Pancreas (tissue), 10 donors: ENCODE data around the gene ARID4B. TPM values are rescaled to one million over a fixed set of nuclear protein-coding genes. Genes with fewer than 3 reads are reported as not detected.

Experiments
- ATAC-seq, 4 donors: fragments of 200-7000 bp; cut with Tn5 transposase; one replicate each; pipeline versions ENCODE4 v1.8.0 to v1.9.1; 2020; ENCODE audit warnings: mild to moderate bottlenecking in 4 of 4, moderate library complexity in 4 of 4
- DNase-seq, 6 donors: peaks; one replicate each; pipeline ENCODE4 v3.0.0-alpha.2; 2020
- FAIRE-seq: peaks from 2 replicates; lab custom pipeline; 2012; peaks lifted over from hg19 to GRCh38; lab: Jason Lieb, UNC
- H3K27ac ChIP-seq, 4 donors: fragments of 200-600 bp; sonication (generic); 1 replicate in 3 of 4; 2 replicates in 1 of 4; pipeline versions ENCODE4 v1.5.0 to v1.8.0; 2020
- H3K27me3 ChIP-seq, 4 donors: fragments of 200-600 bp; one replicate each; pipeline ENCODE4 v1.8.0; 2021
- H3K36me3 ChIP-seq, 3 donors: fragments of 200-600 bp; sonication (generic) in 1 of 3; one replicate each; pipeline versions ENCODE4 v1.5.0 to v1.8.0; 2020 to 2021
- H3K4me1 ChIP-seq, 3 donors: fragments of 200-600 bp; one replicate each; pipeline ENCODE4 v1.8.0; 2021
- H3K4me3 ChIP-seq, 4 donors: fragments of 200-600 bp; sonication (generic) in 2 of 4; one replicate each; pipeline versions ENCODE4 v1.5.0 to v1.8.0; 2020 to 2021
- H3K9me3 ChIP-seq, 4 donors: fragments of 200-600 bp; one replicate each; pipeline ENCODE4 v1.8.0; 2021
- CTCF ChIP-seq, 4 donors: fragments of 200-600 bp; sonication (generic) in 3 of 4; IDR thresholded peaks; one replicate each; pipeline versions ENCODE4 v1.5.0 to v1.8.0; 2021; ENCODE audit warnings: antibody characterized with exemption in 4 of 4
- WGBS, 2 donors: extraction: QIAGEN DNeasy Blood & Tissue Kit; methylation state at CpG; one replicate each; pipeline ENCODE4 v1.1.7; 2013; 5-methylcytosine and 5-hydroxymethylcytosine counted together
- intact Hi-C, 3 donors: fragments of 100-400 bp; cut with DNase I; formaldehyde crosslinking; loops; one replicate each; pipeline versions ENCODE4 v1.11.1 to v1.14.2; 2022
- polyA plus RNA-seq, 2 donors: library from polyadenylated mRNA; stranded (reverse); fragments of 200-250 nt; gene quantifications; one replicate each; pipeline ENCODE4 v1.2.3, GENCODE V29; 2013
- total RNA-seq, 6 donors: library from RNA; stranded (reverse); fragmentation: NEBNext Ultra II Directional in 4 of 6; extraction: Animal tissue kit (Norgen Biotek cat#: 25700) in 4 of 6; gene quantifications; one replicate each; pipeline versions ENCODE4 v1.2.1 to v1.2.4, GENCODE V29; 2021 to 2023
- donor health status: healthy with polysubstance abuse.
- donor health status: DM: no; HTN: no; CAD: no; lungs with moderate emphysema.
- donor health status: DM: no; HTN: no; CAD: no.
- donor health status: control.
- donor health status: control.
- donor health status: Bipolar disorder and iron deficiency.
- donor health status: DM: yes; HTN: yes; CAD: no.
- donor health status: DM: no; HTN: no; CAD: no.
- donor health status: DM: no; HTN: no; CAD: no.
- donor health status: DM: yes; HTN: yes; CAD: no.

ARID4B gene
- total and polyA plus RNA-seq, 8 donors = 12.5 to 26.6 (median 16.7) TPM

DNA sequence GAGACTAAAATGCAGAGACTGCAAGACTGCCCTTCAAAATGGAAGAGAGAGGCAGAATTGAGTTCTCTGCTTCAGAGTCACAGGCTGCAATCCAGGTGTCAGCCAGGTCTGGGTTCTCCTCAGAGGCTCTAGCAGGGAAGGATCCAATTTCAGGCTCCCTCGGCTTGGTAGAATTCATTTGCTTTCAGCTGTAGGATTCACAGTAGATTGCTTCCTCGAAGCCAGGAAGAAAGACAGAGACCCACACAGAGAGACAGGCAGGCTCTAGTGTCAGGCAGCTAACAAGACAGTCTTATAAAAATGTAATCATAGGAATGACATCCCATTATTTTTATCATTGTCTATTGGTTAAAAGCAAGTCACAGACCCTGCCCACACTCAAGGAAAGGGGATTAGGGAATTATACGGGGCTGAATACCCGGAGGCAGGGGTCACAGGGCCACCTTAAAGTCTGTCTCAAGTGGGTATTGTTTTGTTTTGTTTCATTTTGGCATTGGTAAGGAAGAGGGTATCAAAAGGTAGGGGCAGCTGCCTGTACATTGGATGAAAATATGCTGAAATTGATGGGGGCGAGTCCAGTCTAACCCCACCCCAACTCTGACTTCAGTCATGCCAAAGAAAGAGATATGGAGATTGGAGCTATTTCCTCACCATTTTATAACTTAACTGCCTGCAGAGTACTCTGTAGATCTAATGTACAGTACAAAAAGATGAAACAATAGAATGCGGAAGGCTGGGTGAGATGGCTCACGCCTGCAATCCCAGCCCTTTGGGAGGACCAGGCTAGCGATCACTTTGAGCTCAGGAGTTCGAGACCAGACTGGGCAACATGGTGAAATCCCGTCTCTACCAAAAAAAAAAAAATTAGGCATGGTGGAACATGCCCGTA, 29.8 kb upstream of the ARID4B start:
- no peaks in the 10 kb centered on the region for H3K27me3 ChIP-seq
- intact Hi-C loops = no loop called here
- no peaks in the 10 kb centered on the region for H3K36me3 ChIP-seq
- no peak for TF ChIP-seq CTCF (IDR thresholded peaks at IDR 0.05)
- no peaks in the 10 kb centered on the region for H3K9me3 ChIP-seq
- no peak for ATAC-seq
- no peak overlapping the region for H3K27ac ChIP-seq
- no peak overlapping the region for H3K4me3 ChIP-seq
- FAIRE-seq = no peak
- DNase-seq = no peak
- WGBS, 2 donors = 69 to 72% methylated on average over 11 of the region's 11 CpGs
- H3K4me1 ChIP-seq = no peaks in the 10 kb centered on the region

GRCh38 chr1:235351898-235352297, 23.9 kb upstream of the ARID4B start:
- Histone ChIP-seq H3K36me3 (no peaks in the 10 kb centered on the region), H3K9me3 (no peaks in the 10 kb centered on the region), H3K4me1 (no peaks in the 10 kb centered on the region), H3K27ac (no peak overlapping the region), H3K4me3 (no peak overlapping the region), H3K27me3 (no peaks in the 10 kb centered on the region)
- intact Hi-C loops = no loop called here
- ATAC-seq = no peak
- DNase-seq = no peak
- no peak for TF ChIP-seq CTCF (IDR thresholded peaks at IDR 0.05)
- no peak for FAIRE-seq
- 56 to 59% methylated on average over 3 of the region's 3 CpGs for WGBS, 2 donors

DNA sequence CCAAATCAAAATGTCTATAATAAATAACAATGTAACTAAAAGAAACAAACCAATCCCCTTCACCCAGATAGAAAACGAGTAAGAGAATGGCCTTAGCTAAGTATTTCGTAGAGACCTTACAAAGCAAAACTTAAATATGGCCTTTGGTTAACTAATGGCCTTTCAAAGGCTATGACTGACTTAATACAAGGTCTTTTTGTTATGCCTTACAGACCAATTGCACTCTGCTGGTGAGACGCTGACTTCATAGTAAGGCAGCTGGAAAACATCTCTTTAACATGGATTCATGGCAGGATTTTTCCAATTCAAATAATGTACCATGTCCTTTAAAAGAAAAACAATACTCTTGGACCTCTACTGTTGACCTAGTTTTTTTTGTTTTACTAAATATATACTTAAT, 23.5 kb upstream of the ARID4B start:
- DNase-seq (no peak), FAIRE-seq (no peak), ATAC-seq (no peak)
- intact Hi-C loops = no loop called here
- no peak for TF ChIP-seq CTCF (IDR thresholded peaks at IDR 0.05)
- H3K9me3 ChIP-seq = no peaks in the 10 kb centered on the region
- H3K4me1 ChIP-seq = no peaks in the 10 kb centered on the region
- no peaks in the 10 kb centered on the region for H3K27me3 ChIP-seq
- H3K27ac ChIP-seq = no peak overlapping the region
- H3K36me3 ChIP-seq = no peaks in the 10 kb centered on the region
- 82 to 88% methylated on average over 3 of the region's 3 CpGs for WGBS, 2 donors
- no peak overlapping the region for H3K4me3 ChIP-seq

DNA sequence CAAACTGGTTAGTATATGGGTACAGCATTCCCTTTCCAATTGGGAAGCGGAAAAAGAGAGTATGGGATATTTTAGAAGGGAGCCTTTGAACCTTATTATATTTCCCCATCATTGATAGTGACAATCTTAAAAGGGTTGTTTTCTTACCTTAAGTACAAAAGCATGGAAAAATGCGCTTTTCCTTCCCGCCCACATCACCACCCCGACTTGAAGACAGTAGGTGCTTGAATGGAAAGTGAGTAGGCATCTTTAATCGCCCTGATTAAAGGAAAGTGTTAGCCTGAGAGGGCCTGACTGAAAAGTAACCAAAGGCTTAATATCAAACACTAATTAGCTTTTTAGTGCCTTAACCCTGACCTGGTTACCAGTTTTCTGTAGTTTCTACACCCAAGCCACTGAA, 15.7 kb upstream of the ARID4B start:
- Histone ChIP-seq H3K4me3 (no peak overlapping the region), H3K9me3 (no peaks in the 10 kb centered on the region), H3K4me1 (no peaks in the 10 kb centered on the region), H3K36me3 (peaks cover 0 to 14% (median 0%) of the 10 kb centered on the region in 3 donors), H3K27ac (no peak overlapping the region), H3K27me3 (no peaks in the 10 kb centered on the region)
- no peak for DNase-seq
- no peak for TF ChIP-seq CTCF (IDR thresholded peaks at IDR 0.05)
- intact Hi-C loops = no loop called here
- no peak for FAIRE-seq
- WGBS, 2 donors = 96 to 97% methylated on average over 5 of the region's 5 CpGs
- no peak for ATAC-seq

- H3K4me1 ChIP-seq = no peaks in the 10 kb centered on the region
- TF ChIP-seq CTCF (IDR thresholded peaks at IDR 0.05) = no peak
- peaks cover 0 to 14% (median 0%) of the 10 kb centered on the region in 3 donors for H3K36me3 ChIP-seq
- H3K9me3 ChIP-seq = no peaks in the 10 kb centered on the region
- no peak overlapping the region for H3K4me3 ChIP-seq
- ATAC-seq (no peak), DNase-seq (no peak), FAIRE-seq (no peak)
- WGBS, 2 donors = 92% methylated on average over 3 of the region's 3 CpGs
- H3K27ac ChIP-seq = no peak overlapping the region
- no peaks in the 10 kb centered on the region for H3K27me3 ChIP-seq
- intact Hi-C loops = no loop called here
Measured at GRCh38 chr1:235342471-235342870, 14.5 kb upstream of the ARID4B start.
